MCF 10A (cell line): Measurements from ENCODE around the gene ARHGAP23. TPM values are rescaled to one million over a fixed set of nuclear protein-coding genes. Genes with fewer than 3 reads are reported as not detected.

Experiments used
- BruUV-seq: library from RNA; stranded (reverse); fragments of 400-500 nt; replicated peaks from 2 replicates; lab custom pipeline; 2021; lab: Mats Ljungman, UMichigan
- CTCF ChIA-PET: fragments of 300-600 bp; sonication (Branson Sonifier 250); formaldehyde crosslinking; extraction: SDS; loops from one replicate; lab custom pipeline; 2021; ENCODE audit warnings: antibody characterized with exemption, inconsistent platforms; lab: Yijun Ruan, JAX
- POLR2A ChIA-PET: fragments of 300-600, 350-650 bp; sonication (Branson Sonifier 250); formaldehyde crosslinking; extraction: SDS; loops from one replicate; lab custom pipeline; 2020; ENCODE audit warnings: antibody characterized with exemption, inconsistent platforms; lab: Yijun Ruan, JAX
- DNase-seq: peaks from one replicate; pipeline ENCODE4 v3.0.0-alpha.2; 2018; ENCODE audit not compliant: unreplicated experiment
- H3K27ac Mint-ChIP-seq: one replicate; pipeline ENCODE4 v1.8.0; 2022; ENCODE audit warnings: mild to moderate bottlenecking, low read depth, mixed read lengths; ENCODE audit not compliant: unreplicated experiment
- H3K27me3 Mint-ChIP-seq: one replicate; pipeline ENCODE4 v1.8.0; 2022; ENCODE audit warnings: mixed read lengths; ENCODE audit not compliant: insufficient read depth, unreplicated experiment
- H3K36me3 Mint-ChIP-seq: one replicate; pipeline ENCODE4 v1.8.0; 2022; ENCODE audit warnings: mild to moderate bottlenecking, moderate library complexity, mixed read lengths; ENCODE audit not compliant: insufficient read depth, unreplicated experiment
- H3K4me1 Mint-ChIP-seq: one replicate; pipeline ENCODE4 v1.8.0; 2022; ENCODE audit warnings: mixed read lengths; ENCODE audit not compliant: insufficient read depth, unreplicated experiment
- H3K4me3 Mint-ChIP-seq: one replicate; pipeline ENCODE4 v1.8.0; 2022; ENCODE audit warnings: mild to moderate bottlenecking, moderate library complexity, mixed read lengths; ENCODE audit not compliant: unreplicated experiment
- H3K9me3 Mint-ChIP-seq: one replicate; pipeline ENCODE4 v1.8.0; 2022; ENCODE audit warnings: mixed read lengths; ENCODE audit not compliant: unreplicated experiment
- CTCF ChIP-seq: fragments of 200-600 bp; IDR thresholded peaks from one replicate; pipeline ENCODE4 v1.8.0; 2022; ENCODE audit warnings: antibody characterized with exemption, mild to moderate bottlenecking; ENCODE audit not compliant: unreplicated experiment
- intact Hi-C: fragments of 100-400 bp; cut with micrococcal nuclease; formaldehyde crosslinking; loops from 2 replicates; pipeline ENCODE4 v1.14.1; 2022
- total RNA-seq: library from RNA; stranded (reverse); gene quantifications from 2 replicates; pipeline ENCODE4 v1.2.3, GENCODE V29; 2022

ARHGAP23 gene
- total RNA-seq, 1 experiment from 2014 or later, result 23.2 TPM

- ChIA-PET POLR2A (interaction anchor here (0.8 kb wide), 1 partner anchor 52 kb away, joined by 3 read pairs; no protein-coding TSS in a partner anchor), CTCF (interaction anchor here (0.8 to 2.1 kb wide), 4 partner anchors 9 to 55 kb away, joined by 4 to 12 read pairs (median 4); no protein-coding TSS in a partner anchor)
- no peak for TF ChIP-seq CTCF
- H3K4me3 Mint-ChIP-seq, result no peak overlapping the region
- no peaks in the 10 kb centered on the region for H3K9me3 Mint-ChIP-seq
- intact Hi-C loops, result no loop called here
- DNase-seq, result peak; percentile 15
- BruUV-seq, result no TSS peak
- no peaks in the 10 kb centered on the region for H3K4me1 Mint-ChIP-seq
- no peaks in the 10 kb centered on the region for H3K27me3 Mint-ChIP-seq
- peaks cover 27% of the 10 kb centered on the region for H3K36me3 Mint-ChIP-seq
- H3K27ac Mint-ChIP-seq, result no peak overlapping the region
Observed at GRCh38 chr17:38403491-38403890, 24.8 kb upstream of the ARHGAP23 start.

- Mint-ChIP-seq H3K4me3 (no peak overlapping the region), H3K27me3 (no peaks in the 10 kb centered on the region), H3K36me3 (peaks cover 20% of the 10 kb centered on the region), H3K27ac (no peak overlapping the region), H3K9me3 (no peaks in the 10 kb centered on the region), H3K4me1 (no peaks in the 10 kb centered on the region)
- CTCF ChIA-PET, result interaction anchor here (0.6 to 1.3 kb wide), 3 partner anchors 54 to 87 kb away, joined by 4 read pairs; no protein-coding TSS in a partner anchor
- POLR2A ChIA-PET, result interaction anchor here (0.7 to 0.8 kb wide), 2 partner anchors 15 to 53 kb away, joined by 3 read pairs; no protein-coding TSS in a partner anchor
- TF ChIP-seq CTCF, result no peak
- no peak for DNase-seq
- BruUV-seq, result no TSS peak
- intact Hi-C loops, result no loop called here
Observed at GRCh38 chr17:38404174-38404943, 23.9 kb upstream of the ARHGAP23 start.

- Mint-ChIP-seq H3K4me1 (no peaks in the 10 kb centered on the region), H3K9me3 (no peaks in the 10 kb centered on the region), H3K36me3 (peaks cover 7% of the 10 kb centered on the region), H3K27ac (no peak overlapping the region), H3K4me3 (no peak overlapping the region), H3K27me3 (no peaks in the 10 kb centered on the region)
- no peak for DNase-seq
- no peak for TF ChIP-seq CTCF
- ChIA-PET CTCF (interaction anchor here (0.8 kb wide), 1 partner anchor 17 kb away, joined by 3 read pairs; no protein-coding TSS in a partner anchor), POLR2A (no interaction called here)
- intact Hi-C loops, result no loop called here
- BruUV-seq, result no TSS peak
Observed at GRCh38 chr17:38405654-38406053, 22.6 kb upstream of the ARHGAP23 start.

GRCh38 chr17:38410201-38410600 is 18.1 kb upstream of the ARHGAP23 start:
- ChIA-PET POLR2A (no interaction called here), CTCF (interaction anchor here (4.8 kb wide), 1 partner anchor 61 kb away, joined by 114 read pairs; the partner anchor contains the start of gene SOCS7)
- Mint-ChIP-seq H3K9me3 (no peaks in the 10 kb centered on the region), H3K36me3 (no peaks in the 10 kb centered on the region), H3K4me1 (peaks cover 7% of the 10 kb centered on the region), H3K27me3 (no peaks in the 10 kb centered on the region), H3K4me3 (no peak overlapping the region), H3K27ac (no peak overlapping the region)
- intact Hi-C loops, result no loop called here
- no peak for DNase-seq
- no peak for TF ChIP-seq CTCF
- BruUV-seq, result no TSS peak
